Measurements from ENCODE around the gene TBC1D8.

DNA sequence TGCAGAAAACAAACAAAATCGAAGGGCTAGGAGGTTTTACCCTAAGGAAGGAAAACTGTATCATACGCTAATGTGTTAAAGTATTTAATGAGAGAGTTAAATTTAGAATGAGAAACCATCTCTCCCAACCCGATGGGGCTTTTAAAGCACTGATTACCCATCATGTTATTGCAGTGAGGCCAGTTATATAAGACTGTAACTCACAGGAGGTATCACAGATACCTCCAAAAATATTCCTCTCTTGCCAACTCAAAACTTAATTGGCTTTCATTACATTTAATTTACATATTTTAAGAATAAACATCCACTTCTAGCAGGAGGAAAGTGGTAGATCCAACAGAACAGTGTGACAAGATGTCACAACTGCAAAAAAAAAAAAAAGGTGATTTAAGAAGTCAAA lies 92.8 kb downstream of the TBC1D8 start:
- TF ChIP-seq, protein P1, sequence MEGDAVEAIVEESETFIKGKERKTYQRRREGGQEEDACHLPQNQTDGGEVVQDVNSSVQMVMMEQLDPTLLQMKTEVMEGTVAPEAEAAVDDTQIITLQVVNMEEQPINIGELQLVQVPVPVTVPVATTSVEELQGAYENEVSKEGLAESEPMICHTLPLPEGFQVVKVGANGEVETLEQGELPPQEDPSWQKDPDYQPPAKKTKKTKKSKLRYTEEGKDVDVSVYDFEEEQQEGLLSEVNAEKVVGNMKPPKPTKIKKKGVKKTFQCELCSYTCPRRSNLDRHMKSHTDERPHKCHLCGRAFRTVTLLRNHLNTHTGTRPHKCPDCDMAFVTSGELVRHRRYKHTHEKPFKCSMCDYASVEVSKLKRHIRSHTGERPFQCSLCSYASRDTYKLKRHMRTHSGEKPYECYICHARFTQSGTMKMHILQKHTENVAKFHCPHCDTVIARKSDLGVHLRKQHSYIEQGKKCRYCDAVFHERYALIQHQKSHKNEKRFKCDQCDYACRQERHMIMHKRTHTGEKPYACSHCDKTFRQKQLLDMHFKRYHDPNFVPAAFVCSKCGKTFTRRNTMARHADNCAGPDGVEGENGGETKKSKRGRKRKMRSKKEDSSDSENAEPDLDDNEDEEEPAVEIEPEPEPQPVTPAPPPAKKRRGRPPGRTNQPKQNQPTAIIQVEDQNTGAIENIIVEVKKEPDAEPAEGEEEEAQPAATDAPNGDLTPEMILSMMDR (conservative IDR thresholded peaks at IDR 0.05; ENCODE audit: low read depth, low read length) = no peak
- TF ChIP-seq EZH2 (IDR thresholded peaks at IDR 0.05; ENCODE audit: borderline replicate concordance, low read depth, low read length, poor library complexity, severe bottlenecking) = no peak

All from A673 (cell line).